ENCODE data around the gene CA10.

Gene CA10

GRCh38 chr17:51955245-51955644 lies 203.3 kb downstream of the CA10 start:
- TF ChIP-seq TAF1 (IDR thresholded peaks at IDR 0.05; ENCODE audit: borderline replicate concordance, insufficient read depth, low read length) (no peak), REST (IDR thresholded peaks at IDR 0.05; ENCODE audit: insufficient read depth in 1 of 2, low read depth in 2 of 2, low read length in 2 of 2) (no peak), POLR2AphosphoS5 (IDR thresholded peaks at IDR 0.05; ENCODE audit: low read depth, low read length) (no peak), SIN3A (IDR thresholded peaks at IDR 0.05; ENCODE audit: borderline replicate concordance, insufficient read depth, low read length) (no peak), FOXP2 (optimal IDR thresholded peaks at IDR 0.05; ENCODE audit: borderline replicate concordance, extremely low read depth, extremely low read length, insufficient read depth) (no peak)

GRCh38 chr17:51954232-51954765 lies 204.2 kb downstream of the CA10 start:
- TF ChIP-seq TAF1 (IDR thresholded peaks at IDR 0.05; ENCODE audit: borderline replicate concordance, insufficient read depth, low read length), result no peak
- no peak for TF ChIP-seq REST (IDR thresholded peaks at IDR 0.05; ENCODE audit: insufficient read depth in 1 of 2, low read depth in 2 of 2, low read length in 2 of 2)
- TF ChIP-seq SIN3A (IDR thresholded peaks at IDR 0.05; ENCODE audit: borderline replicate concordance, insufficient read depth, low read length), result no peak
- no peak for TF ChIP-seq FOXP2 (optimal IDR thresholded peaks at IDR 0.05; ENCODE audit: borderline replicate concordance, extremely low read depth, extremely low read length, insufficient read depth)
- TF ChIP-seq POLR2AphosphoS5 (IDR thresholded peaks at IDR 0.05; ENCODE audit: low read depth, low read length), result no peak

GRCh38 chr17:51951741-51952140 lies 206.8 kb downstream of the CA10 start:
- TF ChIP-seq TAF1 (IDR thresholded peaks at IDR 0.05; ENCODE audit: borderline replicate concordance, insufficient read depth, low read length) (no peak), POLR2AphosphoS5 (IDR thresholded peaks at IDR 0.05; ENCODE audit: low read depth, low read length) (no peak), SIN3A (IDR thresholded peaks at IDR 0.05; ENCODE audit: borderline replicate concordance, insufficient read depth, low read length) (no peak), FOXP2 (optimal IDR thresholded peaks at IDR 0.05; ENCODE audit: borderline replicate concordance, extremely low read depth, extremely low read length, insufficient read depth) (no peak), REST (IDR thresholded peaks at IDR 0.05; ENCODE audit: insufficient read depth in 1 of 2, low read depth in 2 of 2, low read length in 2 of 2) (no peak)

- no peak for TF ChIP-seq FOXP2 (optimal IDR thresholded peaks at IDR 0.05; ENCODE audit: borderline replicate concordance, extremely low read depth, extremely low read length, insufficient read depth)
- TF ChIP-seq SIN3A (IDR thresholded peaks at IDR 0.05; ENCODE audit: borderline replicate concordance, insufficient read depth, low read length), result no peak
- no peak for TF ChIP-seq REST (IDR thresholded peaks at IDR 0.05; ENCODE audit: insufficient read depth in 1 of 2, low read depth in 2 of 2, low read length in 2 of 2)
- TF ChIP-seq POLR2AphosphoS5 (IDR thresholded peaks at IDR 0.05; ENCODE audit: low read depth, low read length), result no peak
- TF ChIP-seq TAF1 (IDR thresholded peaks at IDR 0.05; ENCODE audit: borderline replicate concordance, insufficient read depth, low read length), result no peak
These were observed 210.4 kb downstream of the CA10 start for GRCh38 chr17:51948128-51948527.

Data from PFSK-1 (cell line).